ENCODE results near the gene CCDC30. TPM values are rescaled to one million over a fixed set of nuclear protein-coding genes. Genes with fewer than 3 reads are reported as not detected.

Gene CCDC30
- total and polyA plus RNA-seq, 10 donors: 0.65 to 11.6 (median 3.7) TPM

DNA sequence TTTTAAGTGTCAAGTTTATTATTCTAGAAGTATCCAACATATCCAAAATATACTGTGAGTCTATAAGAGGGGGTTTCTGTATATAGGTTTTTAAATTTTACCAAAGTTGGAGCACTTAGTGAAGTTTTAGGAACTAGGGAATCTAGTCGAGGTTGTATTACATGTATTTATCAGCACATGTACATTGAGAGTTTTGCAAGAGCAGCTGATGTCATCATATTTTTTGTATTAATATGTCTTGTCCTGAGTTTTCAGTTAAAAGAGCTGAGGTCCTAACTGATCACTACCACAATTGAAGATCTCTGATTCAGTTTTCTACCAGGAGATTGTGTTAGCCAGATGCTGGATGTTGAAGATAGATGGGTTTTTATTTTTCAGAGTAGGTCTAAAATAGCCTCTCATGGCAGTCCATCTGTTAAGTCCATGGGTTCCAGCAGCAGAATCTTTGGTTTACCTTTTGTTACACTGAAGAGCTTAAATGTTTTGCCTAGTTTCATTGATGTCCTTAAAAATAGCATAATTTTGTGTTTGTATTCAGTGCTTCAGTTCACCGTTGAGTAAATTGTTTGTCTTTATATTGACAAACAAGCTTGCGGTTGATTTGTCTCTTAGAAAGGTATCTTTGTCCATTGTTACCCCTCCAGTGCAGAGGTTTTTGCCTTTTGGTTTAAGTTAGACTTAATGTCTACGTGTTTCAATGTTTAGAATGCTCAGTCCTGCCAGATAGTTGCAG is 235.2 kb downstream of the CCDC30 start:
- no peak for DNase-seq
- intact Hi-C loops (cut with DNase I; ENCODE audit: low total_unique reads): no loop called here
- 86 to 93% (median 89%) methylated on average over 4 of the region's 4 CpGs for WGBS, 5 donors
- H3K4me3 ChIP-seq: no peak overlapping the region
- no peak overlapping the region for H3K27ac ChIP-seq
- peaks cover 7 to 100% (median 82%) of the 10 kb centered on the region in 6 donors for H3K36me3 ChIP-seq
- TF ChIP-seq POLR2AphosphoS5 (IDR thresholded peaks at IDR 0.05) (no peak), POLR2A (IDR thresholded peaks at IDR 0.05) (no peak)
- TF ChIP-seq, protein P1, sequence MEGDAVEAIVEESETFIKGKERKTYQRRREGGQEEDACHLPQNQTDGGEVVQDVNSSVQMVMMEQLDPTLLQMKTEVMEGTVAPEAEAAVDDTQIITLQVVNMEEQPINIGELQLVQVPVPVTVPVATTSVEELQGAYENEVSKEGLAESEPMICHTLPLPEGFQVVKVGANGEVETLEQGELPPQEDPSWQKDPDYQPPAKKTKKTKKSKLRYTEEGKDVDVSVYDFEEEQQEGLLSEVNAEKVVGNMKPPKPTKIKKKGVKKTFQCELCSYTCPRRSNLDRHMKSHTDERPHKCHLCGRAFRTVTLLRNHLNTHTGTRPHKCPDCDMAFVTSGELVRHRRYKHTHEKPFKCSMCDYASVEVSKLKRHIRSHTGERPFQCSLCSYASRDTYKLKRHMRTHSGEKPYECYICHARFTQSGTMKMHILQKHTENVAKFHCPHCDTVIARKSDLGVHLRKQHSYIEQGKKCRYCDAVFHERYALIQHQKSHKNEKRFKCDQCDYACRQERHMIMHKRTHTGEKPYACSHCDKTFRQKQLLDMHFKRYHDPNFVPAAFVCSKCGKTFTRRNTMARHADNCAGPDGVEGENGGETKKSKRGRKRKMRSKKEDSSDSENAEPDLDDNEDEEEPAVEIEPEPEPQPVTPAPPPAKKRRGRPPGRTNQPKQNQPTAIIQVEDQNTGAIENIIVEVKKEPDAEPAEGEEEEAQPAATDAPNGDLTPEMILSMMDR (IDR thresholded peaks at IDR 0.05 in 8 of 11, conservative IDR thresholded peaks at IDR 0.05 in 3 of 11): no peak
- no peaks in the 10 kb centered on the region for H3K27me3 ChIP-seq (replicated peaks in 1 of 7)
- H3K9me3 ChIP-seq: no peaks in the 10 kb centered on the region
- peaks cover 0 to 19% (median 8%) of the 10 kb centered on the region in 6 donors for H3K4me1 ChIP-seq

DNA sequence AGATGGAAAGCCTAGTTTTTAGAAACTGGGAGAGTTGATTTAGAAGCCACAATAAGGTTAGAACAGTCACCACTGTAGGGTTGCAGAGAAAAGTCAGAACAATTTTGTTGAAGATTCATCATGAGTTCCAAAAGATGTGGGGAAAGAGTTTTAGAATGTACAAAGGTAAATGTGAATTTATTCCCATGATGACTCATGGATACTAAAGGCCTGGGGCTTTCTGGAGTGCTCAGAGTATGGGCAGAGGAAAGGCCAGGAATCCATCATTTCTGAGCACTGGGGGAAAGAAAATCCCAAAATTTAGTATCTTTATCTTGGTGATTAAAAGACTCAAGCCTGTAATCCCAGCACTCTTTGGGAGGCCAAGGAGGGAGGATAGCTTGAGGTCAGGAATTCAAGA is 236.9 kb downstream of the CCDC30 start:
- H3K9me3 ChIP-seq: no peaks in the 10 kb centered on the region
- TF ChIP-seq, protein P1 (IDR thresholded peaks at IDR 0.05 in 8 of 11, conservative IDR thresholded peaks at IDR 0.05 in 3 of 11): no peak
- TF ChIP-seq POLR2A (IDR thresholded peaks at IDR 0.05): no peak
- no peak for TF ChIP-seq POLR2AphosphoS5 (IDR thresholded peaks at IDR 0.05)
- H3K36me3 ChIP-seq: peaks cover 7 to 100% (median 91%) of the 10 kb centered on the region in 6 donors
- no peaks in the 10 kb centered on the region for H3K27me3 ChIP-seq (replicated peaks in 1 of 7)
- intact Hi-C loops (cut with DNase I; ENCODE audit: low total_unique reads): no loop called here
- H3K4me1 ChIP-seq: peaks cover 0 to 2% (median 0%) of the 10 kb centered on the region in 6 donors
- DNase-seq: no peak
- no peak overlapping the region for H3K4me3 ChIP-seq
- H3K27ac ChIP-seq: no peak overlapping the region

DNA sequence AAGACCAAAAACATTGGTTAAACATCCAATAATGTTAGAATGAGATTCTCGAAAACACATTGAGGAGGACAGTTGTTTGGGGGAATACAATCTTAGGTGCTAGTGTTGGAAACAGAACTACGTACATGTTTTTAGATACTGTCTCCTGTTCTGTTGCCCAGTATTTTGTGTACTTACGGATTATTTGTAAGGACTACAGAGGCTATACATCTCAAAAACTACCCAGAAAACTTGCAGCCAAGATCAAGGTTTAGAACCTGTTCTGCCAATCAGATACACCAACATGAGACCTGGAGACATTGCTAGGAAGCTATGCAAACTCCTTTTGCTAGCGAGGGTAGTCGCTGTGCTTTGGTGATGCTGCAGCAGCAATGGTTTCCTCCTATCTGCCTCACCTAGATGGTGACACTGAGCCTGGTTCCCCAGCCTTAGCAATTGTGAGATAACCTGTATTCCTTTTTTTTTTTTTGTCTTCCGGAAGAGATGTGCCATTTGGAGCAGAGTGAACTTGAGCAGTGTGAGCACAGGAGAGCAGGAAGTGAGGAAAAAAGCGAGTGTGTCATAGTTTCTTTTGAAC is 240.9 kb downstream of the CCDC30 start:
- 93 to 97% (median 95%) methylated on average over 7 of the region's 7 CpGs for WGBS, 5 donors
- Histone ChIP-seq H3K36me3 (peaks cover 0 to 99% (median 78%) of the 10 kb centered on the region in 6 donors), H3K4me1 (no peaks in the 10 kb centered on the region), H3K9me3 (peaks cover 0 to 13% (median 5%) of the 10 kb centered on the region in 8 donors), H3K27ac (no peak overlapping the region), H3K4me3 (no peak overlapping the region), H3K27me3 (replicated peaks in 1 of 7) (no peaks in the 10 kb centered on the region)
- TF ChIP-seq POLR2AphosphoS5 (IDR thresholded peaks at IDR 0.05) (peak in 1 of 3 donors; percentile 39), POLR2A (IDR thresholded peaks at IDR 0.05) (no peak)
- TF ChIP-seq, protein P1 (IDR thresholded peaks at IDR 0.05 in 8 of 11, conservative IDR thresholded peaks at IDR 0.05 in 3 of 11): no peak
- no peak for DNase-seq
- intact Hi-C loops (cut with DNase I; ENCODE audit: low total_unique reads): no loop called here

Small RNA genes within 50 kb of the gene (small RNA-seq; reads per million reads assigned to genes)
- gene RNU6-536P (0 reads per million in 4 donors), gene TMSB4XP1 (0 reads per million in 4 donors)

Other genes starting within 250 kb of the CCDC30 start
- 10 to 100 TPM; 51.0 to 85.8 (median 66.1) TPM for gene FOXJ3, start 128.1 kb upstream of the CCDC30 start, total RNA-seq
- 10 to 100 TPM in 2 of 3 donors, 1 to 10 TPM in 1; 8.9 to 13.5 (median 12.2) TPM for gene FOXJ3, start 128.1 kb upstream of the CCDC30 start, polyA plus RNA-seq
- 1 to 10 TPM in 2 of 7 donors, under 1 TPM in 5; 0.13 to 1.4 (median 0.68) TPM for gene RIMKLA, start 82.5 kb upstream of the CCDC30 start, total RNA-seq
- under 1 TPM; 0.06 to 0.13 (median 0.07) TPM for gene RIMKLA, start 82.5 kb upstream of the CCDC30 start, polyA plus RNA-seq
- gene ZMYND12, start 7.3 kb upstream of the CCDC30 start, total RNA-seq: 1 to 10 TPM in 3 of 7 donors, under 1 TPM in 3, not detected in 1; 0.46 to 4.3 (median 0.88) TPM
- gene ZMYND12, start 7.3 kb upstream of the CCDC30 start, polyA plus RNA-seq: 1 to 10 TPM; 1.5 to 2.1 (median 1.5) TPM
- gene PPCS, start 6.7 kb upstream of the CCDC30 start, total RNA-seq: 10 to 100 TPM; 48.4 to 64.2 (median 53.2) TPM
- 10 to 100 TPM; 82.5 to 96.3 (median 89.1) TPM for gene PPCS, start 6.7 kb upstream of the CCDC30 start, polyA plus RNA-seq
- 10 to 100 TPM; 34.2 to 60.1 (median 39.8) TPM for gene PPIH, start 195.1 kb downstream of the CCDC30 start, total RNA-seq
- gene PPIH, start 195.1 kb downstream of the CCDC30 start, polyA plus RNA-seq: 10 to 100 TPM; 59.6 to 72.3 (median 63.0) TPM
- 100 to 1,000 TPM; 361 to 451 (median 396) TPM for gene YBX1, start 219.1 kb downstream of the CCDC30 start, total RNA-seq
- gene YBX1, start 219.1 kb downstream of the CCDC30 start, polyA plus RNA-seq: 100 to 1,000 TPM; 479 to 684 (median 620) TPM